A549 (cell line): ENCODE data around the gene PDE4D. TPM values are rescaled to one million over a fixed set of nuclear protein-coding genes. Genes with fewer than 3 reads are reported as not detected.
A peak's percentile ranks its signal among the peaks of the same experiment; 100 is the strongest.

Experiments used
- ATAC-seq, 2 experiments: fragments of 200-7000 bp in 1 of 2; fragments of >200 bp in 1 of 2; cut with Nextera tagmentation in 1 of 2; cut with Tn5 transposase in 1 of 2; 3 replicates each; pipeline versions ENCODE4 v1.8.0 to v1.9.1; 2018 to 2020; ENCODE audit warnings: mild to moderate bottlenecking in 1 of 2, moderate library complexity in 1 of 2
- CTCF ChIA-PET: fragments of 300-600 bp; sonication (Branson Sonifier 250); formaldehyde crosslinking; extraction: SDS; loops from one replicate; lab custom pipeline; 2021; ENCODE audit warnings: antibody characterized with exemption, inconsistent platforms; lab: Yijun Ruan, JAX
- POLR2A ChIA-PET: fragments of 350-600 bp; formaldehyde crosslinking; extraction: SDS; loops from one replicate; lab custom pipeline; 2021; ENCODE audit warnings: antibody characterized with exemption, inconsistent platforms; lab: Yijun Ruan, JAX
- DNase-seq, 2 experiments: peaks; one replicate each; pipeline versions ENCODE4 v3.0.0 to v3.0.0-alpha.2; 2011 to 2016; ENCODE audit warnings: low read depth in 1 of 2, low spot score in 1 of 2
- FAIRE-seq: peaks from 2 replicates; lab custom pipeline; 2011; peaks lifted over from hg19 to GRCh38; lab: Jason Lieb, UNC
- H3K27ac ChIP-seq, 2 experiments: fragments of >200 bp; sonication (Bioruptor Twin); formaldehyde crosslinking; 3 replicates each; pipeline ENCODE4 v1.5.1; 2016 to 2017
- H3K4me1 ChIP-seq: fragments of >200 bp; sonication (Bioruptor Twin); formaldehyde crosslinking; 3 replicates; pipeline ENCODE4 v1.6.1; 2016
- H3K4me2 ChIP-seq: fragments of >200 bp; sonication (Bioruptor Twin); formaldehyde crosslinking; 3 replicates; pipeline ENCODE4 v1.6.1; 2016
- H3K4me3 ChIP-seq: fragments of >200 bp; sonication (Bioruptor Twin); formaldehyde crosslinking; 3 replicates; pipeline ENCODE4 v1.5.1; 2016
- H3K9me3 ChIP-seq: fragments of >200 bp; sonication (Bioruptor Twin); formaldehyde crosslinking; 3 replicates; pipeline ENCODE4 v1.6.1; 2016
- BCL3 ChIP-seq: fragments of >200 bp; sonication (Bioruptor Twin); formaldehyde crosslinking; IDR thresholded peaks from 3 replicates; pipeline ENCODE4 v1.6.1; 2016
- CEBPB ChIP-seq, 2 experiments: fragments of >200 bp in 1 of 2; sonication (Bioruptor Twin) in 1 of 2; formaldehyde crosslinking in 1 of 2; IDR thresholded peaks; 2 replicates each; pipeline ENCODE4 v1.6.1; 2012 to 2016
- CHD2 ChIP-seq: fragments of 150-350 bp; IDR thresholded peaks from 2 replicates; pipeline ENCODE4 v1.6.1; 2014; ENCODE audit warnings: low read length; ENCODE audit not compliant: partially characterized antibody
- CTCF ChIP-seq: fragments of >200 bp; sonication (Bioruptor Twin); formaldehyde crosslinking; IDR thresholded peaks from 3 replicates; pipeline ENCODE4 v1.5.1; 2016
- E2F6 ChIP-seq: IDR thresholded peaks from 2 replicates; pipeline ENCODE4 v1.6.1; 2012; ENCODE audit warnings: low read depth, borderline replicate concordance
- EHF ChIP-seq: fragments of 250-450 bp; sonication (Bioruptor Pico); IDR thresholded peaks from 2 replicates; pipeline ENCODE4 v1.5.0; 2020; ENCODE audit warnings: mild to moderate bottlenecking
- EHMT2 ChIP-seq: fragments of 200-600 bp; sonication (generic); IDR thresholded peaks from 2 replicates; pipeline ENCODE4 v1.6.1; 2016; ENCODE audit warnings: antibody characterized with exemption, low read depth, mild to moderate bottlenecking, moderate library complexity
- ELK1 ChIP-seq: fragments of 150-350 bp; IDR thresholded peaks from 2 replicates; pipeline ENCODE4 v1.6.1; 2014; ENCODE audit warnings: low read depth, mild to moderate bottlenecking, low read length
- EP300 ChIP-seq, 2 experiments: fragments of >200 bp; sonication (Bioruptor Twin); formaldehyde crosslinking; IDR thresholded peaks; 2 replicates in 1 of 2; 3 replicates in 1 of 2; pipeline ENCODE4 v1.6.1; 2016 to 2017
- FOSB ChIP-seq: fragments of 250-450 bp; sonication (Bioruptor Pico); IDR thresholded peaks from 2 replicates; pipeline ENCODE4 v1.5.0; 2020; ENCODE audit warnings: mild to moderate bottlenecking, moderate library complexity
- FOSL2 ChIP-seq, 2 experiments: fragments of 450-650 bp in 1 of 2; fragments of >200 bp in 1 of 2; sonication (Bioruptor Twin) in 1 of 2; formaldehyde crosslinking; IDR thresholded peaks; 2 replicates each; pipeline versions ENCODE4 v1.5.0 to v1.6.1; 2016 to 2020; ENCODE audit warnings: mild to moderate bottlenecking in 1 of 2, moderate library complexity in 1 of 2
- FOXS1 ChIP-seq: fragments of 250-450 bp; sonication (Bioruptor Pico); IDR thresholded peaks from 2 replicates; pipeline ENCODE4 v1.5.0; 2020; ENCODE audit warnings: mild to moderate bottlenecking, moderate library complexity
- HEYL ChIP-seq: fragments of 250-450 bp; sonication (Bioruptor Pico); IDR thresholded peaks from 2 replicates; pipeline ENCODE4 v1.8.0; 2021; ENCODE audit warnings: mild to moderate bottlenecking, moderate library complexity
- HOXA7 ChIP-seq: fragments of 250-450 bp; sonication (Bioruptor Pico); IDR thresholded peaks from 2 replicates; pipeline ENCODE4 v1.5.0; 2020; ENCODE audit warnings: mild to moderate bottlenecking, moderate library complexity
- HOXB5 ChIP-seq: fragments of 250-450 bp; sonication (Bioruptor Pico); IDR thresholded peaks from 2 replicates; pipeline ENCODE4 v1.5.0; 2020; ENCODE audit warnings: mild to moderate bottlenecking, moderate library complexity
- JUN ChIP-seq, 2 experiments: fragments of >200 bp; sonication (Bioruptor Twin); formaldehyde crosslinking; IDR thresholded peaks; 2 replicates in 1 of 2; 3 replicates in 1 of 2; pipeline ENCODE4 v1.6.1; 2016 to 2017
- JUNB ChIP-seq: fragments of >200 bp; sonication (Bioruptor Twin); formaldehyde crosslinking; IDR thresholded peaks from 2 replicates; pipeline ENCODE4 v1.6.1; 2016
- KDM1A ChIP-seq: fragments of 200-600 bp; sonication (generic); IDR thresholded peaks from 2 replicates; pipeline ENCODE4 v1.6.1; 2016; ENCODE audit warnings: low read depth, mild to moderate bottlenecking
- KDM5A ChIP-seq: fragments of 200-600 bp; sonication (generic); IDR thresholded peaks from 2 replicates; pipeline ENCODE4 v1.6.1; 2016; ENCODE audit warnings: antibody characterized with exemption, mild to moderate bottlenecking
- MAX ChIP-seq: IDR thresholded peaks from 2 replicates; pipeline ENCODE4 v1.6.1; 2012
- NFE2L2 ChIP-seq: fragments of 150-350 bp; conservative IDR thresholded peaks from 2 replicates; pipeline ENCODE4 v1.6.1; 2014; ENCODE audit warnings: low read length
- RAD21 ChIP-seq, 2 experiments: fragments of >200 bp in 1 of 2; sonication (Bioruptor Twin) in 1 of 2; formaldehyde crosslinking in 1 of 2; IDR thresholded peaks in 1 of 2; conservative IDR thresholded peaks in 1 of 2; 2 replicates in 1 of 2; 3 replicates in 1 of 2; pipeline ENCODE4 v1.6.1; 2012 to 2018; ENCODE audit warnings: inconsistent platforms in 1 of 2
- RCOR1 ChIP-seq: fragments of 150-350 bp; IDR thresholded peaks from 2 replicates; pipeline ENCODE4 v1.6.1; 2014; ENCODE audit warnings: antibody characterized with exemption, low read length, low read depth
- RFX5 ChIP-seq: fragments of 450-650 bp; IDR thresholded peaks from 2 replicates; pipeline ENCODE4 v1.7.1; 2014; ENCODE audit warnings: antibody characterized with exemption, mild to moderate bottlenecking, moderate library complexity
- RNF2 ChIP-seq: fragments of 200-600 bp; sonication (generic); IDR thresholded peaks from 2 replicates; pipeline ENCODE4 v1.6.1; 2016; ENCODE audit warnings: low read depth, mild to moderate bottlenecking, antibody characterized with exemption, moderate library complexity, borderline replicate concordance
- SMC3 ChIP-seq: fragments of >200 bp; sonication (Bioruptor Twin); formaldehyde crosslinking; IDR thresholded peaks from 3 replicates; pipeline ENCODE4 v1.6.1; 2018; ENCODE audit warnings: inconsistent platforms
- TFCP2L1 ChIP-seq: fragments of 250-450 bp; sonication (Bioruptor Pico); IDR thresholded peaks from 2 replicates; pipeline ENCODE4 v1.5.0; 2021; ENCODE audit warnings: mild to moderate bottlenecking
- ZC3H11A ChIP-seq: fragments of 450-650 bp; IDR thresholded peaks from 2 replicates; pipeline ENCODE4 v1.6.1; 2014; ENCODE audit warnings: antibody characterized with exemption, mild to moderate bottlenecking
- ZNF302 ChIP-seq: fragments of 250-450 bp; sonication (Bioruptor Pico); IDR thresholded peaks from 2 replicates; pipeline ENCODE4 v1.9.0; 2021; ENCODE audit warnings: inconsistent platforms, mild to moderate bottlenecking, moderate library complexity
- WGBS: methylation state at CpG from one replicate; pipeline ENCODE4 v1.1.6; 2017; ENCODE audit errors: missing lambda C conversion rate; 5-methylcytosine and 5-hydroxymethylcytosine counted together
- polyA plus RNA-seq, 4 experiments: library from polyadenylated mRNA; depleted of rRNA in 3 of 4; stranded (reverse); fragments of >200 nt; fragmentation: RNase III in 1 of 4; extraction: RNeasy Plus Mini Kit Qiagen cat#74134 plus additional on column Dnase treatment in 1 of 4; gene quantifications; 2 replicates in 3 of 4; 3 replicates in 1 of 4; pipeline ENCODE4 v1.2.3, GENCODE V29; 2011 to 2017

The PDE4D gene
- polyA plus RNA-seq, 2 of the 4 experiments (the other 2 are of a cell fraction) = 74.0 to 213 TPM

GRCh38 chr5:59178071-59178470 is 715.5 kb downstream of the PDE4D start (continued):
- no peak for TF ChIP-seq BCL3
- no peak for TF ChIP-seq CEBPB (IDR thresholded peaks at IDR 0.05)
- no peak for TF ChIP-seq ELK1
- no peak for TF ChIP-seq JUNB
- no peak for TF ChIP-seq KDM5A
- no peak for TF ChIP-seq RFX5
- TF ChIP-seq RNF2 = no peak
- TF ChIP-seq HEYL (CRISPR knock-in tag) = no peak
- TF ChIP-seq NFE2L2 = no peak
- TF ChIP-seq, all 56 proteins: peak for 0

- DNase-seq = no peak
- Histone ChIP-seq H3K27ac (peak overlapping the region; percentile 34 to 83; a peak in 4 of 6 replicates), H3K4me1 (peaks cover 66% of the 10 kb centered on the region)
- no peak for FAIRE-seq
- WGBS = 95% methylated on average over 3 of the region's 3 CpGs
- TF ChIP-seq MAX = no peak
- TF ChIP-seq SMC3 = no peak
- TF ChIP-seq FOXS1 (CRISPR knock-in tag) = no peak
- TF ChIP-seq KDM1A = no peak
- TF ChIP-seq, all 56 proteins: peak for 0
- no peak overlapping the region for H3K4me3 ChIP-seq
- peak in 1 of 2 experiments; percentile 15; a peak in 3 of 6 replicates for ATAC-seq
- ChIA-PET CTCF (interaction anchor here (0.9 to 3.1 kb wide), 5 partner anchors 11 to 291 kb away, joined by 3 to 16 read pairs (median 3); no protein-coding TSS in a partner anchor), POLR2A (no interaction called here)
- H3K9me3 ChIP-seq = no peaks in the 10 kb centered on the region
- no peak overlapping the region for H3K4me2 ChIP-seq
These were observed 715.9 kb downstream of the PDE4D start for GRCh38 chr5:59177644-59178043.

GRCh38 chr5:59174248-59174844 is 719.2 kb downstream of the PDE4D start:
- H3K4me3 ChIP-seq = no peak overlapping the region
- DNase-seq (peak; percentile 38 to 88), FAIRE-seq (peak; percentile 61), ATAC-seq (peak; percentile 82 to 86)
- ChIA-PET CTCF (interaction anchor here (0.6 to 4.0 kb wide), 54 partner anchors 9 to 638 kb away, joined by 3 to 32 read pairs (median 6); no protein-coding TSS in a partner anchor), POLR2A (interaction anchor here (1.0 to 2.3 kb wide), 3 partner anchors 47 to 283 kb away, joined by 3 to 8 read pairs (median 3); no protein-coding TSS in a partner anchor)
- H3K4me1 ChIP-seq = peaks cover 76% of the 10 kb centered on the region
- H3K9me3 ChIP-seq = no peaks in the 10 kb centered on the region
- H3K4me2 ChIP-seq = peak overlapping the region; percentile 50
- WGBS = 5% methylated on average over 5 of the region's 5 CpGs
- H3K27ac ChIP-seq = peak overlapping the region; percentile 75 to 83
- no peak for TF ChIP-seq FOSL2 (IDR thresholded peaks at IDR 0.05)
- TF ChIP-seq FOSL2 (CRISPR knock-in tag; IDR thresholded peaks at IDR 0.05) = 0 out of 2 replicates have a peak, but pooled peaks have one; percentile 2
- no peak for TF ChIP-seq RCOR1
- TF ChIP-seq EHMT2 = no peak
- no peak for TF ChIP-seq EHF (CRISPR knock-in tag)
- TF ChIP-seq ZNF302 (CRISPR knock-in tag) = no peak
- TF ChIP-seq ZC3H11A = no peak
- peak; percentile 92 for TF ChIP-seq SMC3
- TF ChIP-seq CTCF = peak; percentile 90
- TF ChIP-seq JUN (IDR thresholded peaks at IDR 0.05) = 0 out of 5 replicates have a peak, but pooled peaks of 1 of the 2 experiments have one; percentile 16
- no peak for TF ChIP-seq CHD2
- no peak for TF ChIP-seq EP300 (IDR thresholded peaks at IDR 0.05)
- no peak for TF ChIP-seq E2F6
- TF ChIP-seq HOXB5 = peak; percentile 44; the same call in 1 of the 2 replicates
- peak; percentile 88 to 91 for TF ChIP-seq RAD21 (conservative IDR thresholded peaks at IDR 0.05 in 1 of 2, IDR thresholded peaks at IDR 0.05 in 1 of 2)
- peak; percentile 62; the same call in 1 of the 2 replicates for TF ChIP-seq HOXA7 (CRISPR knock-in tag)
- no peak for TF ChIP-seq FOSB
- no peak for TF ChIP-seq TFCP2L1 (CRISPR knock-in tag)
